Keratinocyte (primary cell): ENCODE data around the gene GCA. TPM values are rescaled to one million over a fixed set of nuclear protein-coding genes. Genes with fewer than 3 reads are reported as not detected.

Experiments used
- DNase-seq: peaks from one replicate; pipeline ENCODE4 v3.0.0-alpha.2; 2011; ENCODE audit warnings: low read depth, missing footprints, low spot score
- FAIRE-seq: peaks from 2 replicates; lab custom pipeline; 2011; peaks lifted over from hg19 to GRCh38; lab: Jason Lieb, UNC
- H2AFZ ChIP-seq: 2 replicates; pipeline ENCODE4 v1.6.0; 2012; ENCODE audit warnings: low read length, control low read depth, inconsistent platforms; ENCODE audit not compliant: control insufficient read depth
- H3K27ac ChIP-seq: 2 replicates; pipeline ENCODE4 v1.5.1; 2011; ENCODE audit warnings: low read length; ENCODE audit not compliant: control insufficient read depth, insufficient read depth
- H3K27me3 ChIP-seq: 3 replicates; pipeline ENCODE4 v1.6.0; 2011; ENCODE audit warnings: low read length; ENCODE audit not compliant: control insufficient read depth, insufficient read depth; ENCODE audit errors: extremely low read depth
- H3K36me3 ChIP-seq, 2 experiments: 2 replicates in 1 of 2; 3 replicates in 1 of 2; pipeline ENCODE4 v1.5.1; 2011; ENCODE audit warnings: low read length in 2 of 2, mild to moderate bottlenecking in 1 of 2; ENCODE audit not compliant: control insufficient read depth in 2 of 2, insufficient read depth in 2 of 2; ENCODE audit errors: extremely low read depth in 1 of 2
- H3K4me1 ChIP-seq: 3 replicates; pipeline ENCODE4 v1.5.1; 2011; ENCODE audit warnings: low read length; ENCODE audit not compliant: control insufficient read depth, insufficient read depth; ENCODE audit errors: extremely low read depth
- H3K4me2 ChIP-seq: 3 replicates; pipeline ENCODE4 v1.6.0; 2011; ENCODE audit warnings: low read depth, low read length; ENCODE audit not compliant: control insufficient read depth, insufficient read depth; ENCODE audit errors: extremely low read depth
- H3K4me3 ChIP-seq, 3 experiments: fragments of 200-600 bp in 1 of 3; sonication (generic) in 1 of 3; 2 replicates in 2 of 3; 3 replicates in 1 of 3; pipeline ENCODE4 v1.5.1; 2011 to 2016; ENCODE audit warnings: low read length in 3 of 3, mild to moderate bottlenecking in 3 of 3, control low read depth in 2 of 3, inconsistent platforms in 1 of 3, low read depth in 1 of 3, mixed read lengths in 1 of 3, mixed run types in 1 of 3, moderate library complexity in 1 of 3; ENCODE audit not compliant: control insufficient read depth in 2 of 3, insufficient read depth in 2 of 3; ENCODE audit errors: extremely low read depth in 1 of 3
- H3K79me2 ChIP-seq: 2 replicates; pipeline ENCODE4 v1.6.0; 2012; ENCODE audit warnings: low read length; ENCODE audit not compliant: control insufficient read depth, insufficient read depth
- H3K9ac ChIP-seq: 3 replicates; pipeline ENCODE4 v1.6.0; 2011; ENCODE audit warnings: low read length; ENCODE audit not compliant: control insufficient read depth, insufficient read depth; ENCODE audit errors: extremely low read depth
- H3K9me1 ChIP-seq: 3 replicates; pipeline ENCODE4 v1.6.0; 2011; ENCODE audit warnings: low read length; ENCODE audit not compliant: control insufficient read depth, insufficient read depth; ENCODE audit errors: extremely low read depth
- H3K9me3 ChIP-seq: 2 replicates; pipeline ENCODE4 v1.5.1; 2012; ENCODE audit warnings: low read depth, low read length; ENCODE audit not compliant: control insufficient read depth
- H4K20me1 ChIP-seq: 3 replicates; pipeline ENCODE4 v1.6.0; 2011; ENCODE audit warnings: low read length; ENCODE audit not compliant: control insufficient read depth, insufficient read depth; ENCODE audit errors: extremely low read depth
- CTCF ChIP-seq, 3 experiments: IDR thresholded peaks in 1 of 3; conservative IDR thresholded peaks in 1 of 3; optimal IDR thresholded peaks in 1 of 3; 2 replicates in 2 of 3; 3 replicates in 1 of 3; pipeline versions ENCODE3 to v1.5.1; 2011; ENCODE audit warnings: low read length in 3 of 3, mild to moderate bottlenecking in 3 of 3, moderate library complexity in 2 of 3, control low read depth in 1 of 3, inconsistent platforms in 1 of 3; ENCODE audit not compliant: insufficient read depth in 2 of 3; ENCODE audit errors: extremely low read depth in 1 of 3
- EZH2 ChIP-seq: IDR thresholded peaks from one replicate; pipeline ENCODE4 v1.6.1; 2012; ENCODE audit warnings: inconsistent platforms, mild to moderate bottlenecking, low read length, moderate library complexity
- dilution Hi-C: fragments of 300-500 bp; cut with MboI; formaldehyde crosslinking; loops from one replicate; pipeline ENCODE4 v1.7.0; 2020; ENCODE audit warnings: low sequenced_read_pairs; ENCODE audit not compliant: extremely low pct_ligation_motif_present
- polyA plus RNA-seq, 5 experiments: library from polyadenylated mRNA; depleted of rRNA in 3 of 5; stranded (reverse) in 3 of 5; stranded (forward) in 1 of 5; unstranded in 1 of 5; fragments of >200 nt; gene quantifications; 1 replicate in 1 of 5; 2 replicates in 3 of 5; 3 replicates in 1 of 5; pipeline versions ENCODE4 v1.2.1 to v1.2.3, GENCODE V29; 2011 to 2012; ENCODE audit warnings: missing spikeins in 2 of 5, low read depth in 1 of 5, low replicate concordance in 1 of 5

GCA gene
- polyA plus RNA-seq, 1 donor (not counting 4 experiments of a cell fraction or from before 2014, with no cell fraction given) = 10.0 TPM

DNA sequence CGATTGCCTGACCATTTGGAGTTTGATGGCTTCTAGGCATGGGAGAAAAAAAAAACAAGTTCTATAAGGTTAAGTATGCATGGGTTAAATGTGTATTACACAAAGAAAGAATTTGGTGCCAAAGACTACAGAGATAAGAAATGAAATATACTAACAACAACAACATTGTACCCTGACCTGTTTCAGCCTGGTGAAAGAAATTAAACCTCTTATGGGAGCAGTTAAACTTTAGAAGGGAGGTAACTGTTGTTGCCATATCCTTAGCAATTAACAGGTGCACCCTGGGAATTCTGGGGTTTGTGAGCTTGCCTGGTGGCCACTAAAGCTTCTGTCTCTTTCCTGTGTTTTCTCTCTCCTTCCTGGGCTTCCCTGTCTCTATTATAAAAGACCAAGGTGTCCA, 19.0 kb upstream of the GCA start:
- H3K27ac ChIP-seq = no peak overlapping the region

GRCh38 chr2:162327134-162327769, 16.7 kb upstream of the GCA start:
- DNase-seq (no peak), FAIRE-seq (no peak)
- no peak overlapping the region for H3K27ac ChIP-seq
- H3K4me1 ChIP-seq = no peaks in the 10 kb centered on the region
- no peak overlapping the region for H3K4me3 ChIP-seq
- H4K20me1 ChIP-seq = no peaks in the 10 kb centered on the region
- no peaks in the 10 kb centered on the region for H3K9me3 ChIP-seq
- H3K79me2 ChIP-seq = no peaks in the 10 kb centered on the region
- H3K9ac ChIP-seq = no peak overlapping the region
- dilution Hi-C loops = no loop called here
- TF ChIP-seq CTCF (optimal IDR thresholded peaks at IDR 0.05 in 1 of 3, IDR thresholded peaks at IDR 0.05 in 1 of 3, conservative IDR thresholded peaks at IDR 0.05 in 1 of 3; ENCODE audit: extremely low read depth in 1 of 3, insufficient read depth in 2 of 3, low read length in 3 of 3) (peak; percentile 53 to 66 (median 63)), EZH2 (no peak)
- no peaks in the 10 kb centered on the region for H3K36me3 ChIP-seq
- H3K9me1 ChIP-seq = no peaks in the 10 kb centered on the region
- no peak overlapping the region for H3K4me2 ChIP-seq
- no peak overlapping the region for H2AFZ ChIP-seq
- H3K27me3 ChIP-seq = no peaks in the 10 kb centered on the region

More for the DNA sequence above, 19.0 kb upstream of the GCA start:
- no peak for DNase-seq
- H3K4me2 ChIP-seq = no peak overlapping the region
- no peaks in the 10 kb centered on the region for H3K79me2 ChIP-seq
- FAIRE-seq = no peak
- H3K9ac ChIP-seq = no peak overlapping the region
- H3K4me1 ChIP-seq = no peaks in the 10 kb centered on the region
- H3K9me1 ChIP-seq = no peaks in the 10 kb centered on the region
- TF ChIP-seq CTCF (optimal IDR thresholded peaks at IDR 0.05 in 1 of 3, IDR thresholded peaks at IDR 0.05 in 1 of 3, conservative IDR thresholded peaks at IDR 0.05 in 1 of 3; ENCODE audit: extremely low read depth in 1 of 3, insufficient read depth in 2 of 3, low read length in 3 of 3) (no peak), EZH2 (no peak)
- H3K27me3 ChIP-seq = no peaks in the 10 kb centered on the region
- no peaks in the 10 kb centered on the region for H3K36me3 ChIP-seq
- no peaks in the 10 kb centered on the region for H4K20me1 ChIP-seq
- no peaks in the 10 kb centered on the region for H3K9me3 ChIP-seq
- H2AFZ ChIP-seq = no peak overlapping the region
- dilution Hi-C loops = no loop called here
- no peak overlapping the region for H3K4me3 ChIP-seq
